Thymus (tissue), 11 donors: ENCODE data around the gene TGFBR2. TPM values are rescaled to one million over a fixed set of nuclear protein-coding genes. Genes with fewer than 3 reads are reported as not detected.

Experiments
- DNase-seq, 9 donors: peaks; one replicate each; pipeline ENCODE4 v3.0.0-alpha.2; 2013; ENCODE audit warnings: low spot score in 9 of 9, low read depth in 6 of 9, missing footprints in 1 of 9
- H3K27ac ChIP-seq, 2 donors: one replicate each; pipeline ENCODE4 v1.5.1; 2013; ENCODE audit warnings: control low read depth in 1 of 2, low read depth in 1 of 2, low read length in 1 of 2, mild to moderate bottlenecking in 1 of 2, moderate library complexity in 1 of 2
- H3K27me3 ChIP-seq, 2 donors: one replicate each; pipeline ENCODE4 v1.5.1; 2013; ENCODE audit warnings: low read length in 1 of 2; ENCODE audit not compliant: control insufficient read depth in 2 of 2, insufficient read depth in 1 of 2
- H3K36me3 ChIP-seq, 2 donors: one replicate each; pipeline ENCODE4 v1.5.1; 2013; ENCODE audit warnings: low read length in 1 of 2, mild to moderate bottlenecking in 1 of 2, moderate library complexity in 1 of 2; ENCODE audit not compliant: control insufficient read depth in 2 of 2, insufficient read depth in 2 of 2
- H3K4me1 ChIP-seq, 2 donors: one replicate each; pipeline ENCODE4 v1.5.1; 2013; ENCODE audit warnings: low read length in 2 of 2; ENCODE audit not compliant: control insufficient read depth in 2 of 2, insufficient read depth in 2 of 2
- H3K4me3 ChIP-seq, 2 donors: one replicate each; pipeline ENCODE4 v1.5.1; 2013; ENCODE audit warnings: low read length in 2 of 2, control low read depth in 1 of 2, mild to moderate bottlenecking in 1 of 2
- H3K9me3 ChIP-seq, 2 donors: one replicate each; pipeline ENCODE4 v1.5.1; 2013; ENCODE audit warnings: low read length in 1 of 2, mild to moderate bottlenecking in 1 of 2; ENCODE audit not compliant: control insufficient read depth in 2 of 2, insufficient read depth in 1 of 2
- WGBS: extraction: QIAGEN DNeasy Blood & Tissue Kit; methylation state at CpG from one replicate; pipeline ENCODE4 v1.1.7; 2013; 5-methylcytosine and 5-hydroxymethylcytosine counted together
- polyA plus RNA-seq: library from polyadenylated mRNA; stranded (reverse); fragments of 200-250 nt; gene quantifications from one replicate; pipeline ENCODE4 v1.2.3, GENCODE V29; 2013
- total RNA-seq: library from RNA; stranded (reverse); fragments of 120-200 nt; gene quantifications from one replicate; pipeline ENCODE4 v1.2.4, GENCODE V29; 2013
- donor health status: healthy.

TGFBR2 gene
- total and polyA plus RNA-seq, 2 donors, result 41.0 to 51.3 TPM

- Histone ChIP-seq H3K4me3 (no peak overlapping the region), H3K4me1 (peaks cover 50 to 68% of the 10 kb centered on the region in 2 donors), H3K36me3 (peaks cover 10 to 32% of the 10 kb centered on the region in 2 donors), H3K27ac (peak overlapping the region; percentile 82 to 89), H3K27me3 (no peaks in the 10 kb centered on the region), H3K9me3 (no peaks in the 10 kb centered on the region)
- DNase-seq, result peak in 1 of 9 donors; percentile 61
- 40% methylated on average over 7 of the region's 7 CpGs for WGBS
These were observed 37.5 kb downstream of the TGFBR2 start for GRCh38 chr3:30643763-30644462.

- Histone ChIP-seq H3K9me3 (no peaks in the 10 kb centered on the region), H3K36me3 (peaks cover 13 to 36% of the 10 kb centered on the region in 2 donors), H3K4me1 (peaks cover 51 to 66% of the 10 kb centered on the region in 2 donors), H3K27ac (peak overlapping the region; percentile 82 to 89), H3K4me3 (no peak overlapping the region), H3K27me3 (no peaks in the 10 kb centered on the region)
- DNase-seq, result peak in 6 of 9 donors; percentile 68 to 87 (median 74)
- under 1% methylated on average over 2 of the region's 2 CpGs for WGBS
These were observed 38.2 kb downstream of the TGFBR2 start for GRCh38 chr3:30644615-30645014.

- Histone ChIP-seq H3K4me1 (peaks cover 51 to 66% of the 10 kb centered on the region in 2 donors), H3K27ac (peak overlapping the region; percentile 82 to 89), H3K4me3 (no peak overlapping the region), H3K9me3 (no peaks in the 10 kb centered on the region), H3K27me3 (no peaks in the 10 kb centered on the region), H3K36me3 (peaks cover 17 to 41% of the 10 kb centered on the region in 2 donors)
- DNase-seq, result no peak
- WGBS, result 50% methylated on average over 4 of the region's 4 CpGs
These were observed 38.7 kb downstream of the TGFBR2 start for GRCh38 chr3:30645077-30645476.

- H3K27ac ChIP-seq, result peak overlapping the region in 1 of 2 donors; percentile 46
- peaks cover 22 to 53% of the 10 kb centered on the region in 2 donors for H3K36me3 ChIP-seq
- no peak for DNase-seq
- no peaks in the 10 kb centered on the region for H3K27me3 ChIP-seq
- 80% methylated on average over 5 of the region's 5 CpGs for WGBS
- H3K9me3 ChIP-seq, result no peaks in the 10 kb centered on the region
- peaks cover 44 to 60% of the 10 kb centered on the region in 2 donors for H3K4me1 ChIP-seq
- no peak overlapping the region for H3K4me3 ChIP-seq
These were observed 39.9 kb downstream of the TGFBR2 start for GRCh38 chr3:30646181-30646876.

GRCh38 chr3:30646961-30647752 lies 40.8 kb downstream of the TGFBR2 start:
- peaks cover 26 to 60% of the 10 kb centered on the region in 2 donors for H3K36me3 ChIP-seq
- no peak for DNase-seq
- no peak overlapping the region for H3K4me3 ChIP-seq
- WGBS, result 92% methylated on average over 5 of the region's 5 CpGs
- no peak overlapping the region for H3K27ac ChIP-seq
- no peaks in the 10 kb centered on the region for H3K27me3 ChIP-seq
- H3K4me1 ChIP-seq, result peaks cover 36 to 52% of the 10 kb centered on the region in 2 donors
- no peaks in the 10 kb centered on the region for H3K9me3 ChIP-seq

GRCh38 chr3:30648670-30649357 lies 42.4 kb downstream of the TGFBR2 start:
- 97% methylated on average over 5 of the region's 5 CpGs for WGBS
- DNase-seq, result no peak
- H3K27me3 ChIP-seq, result no peaks in the 10 kb centered on the region
- H3K27ac ChIP-seq, result peak overlapping the region; percentile 32 to 72
- H3K36me3 ChIP-seq, result peaks cover 29 to 69% of the 10 kb centered on the region in 2 donors
- no peaks in the 10 kb centered on the region for H3K9me3 ChIP-seq
- H3K4me1 ChIP-seq, result peaks cover 24 to 40% of the 10 kb centered on the region in 2 donors
- H3K4me3 ChIP-seq, result no peak overlapping the region

GRCh38 chr3:30649572-30650318 lies 43.3 kb downstream of the TGFBR2 start:
- no peaks in the 10 kb centered on the region for H3K27me3 ChIP-seq
- 67% methylated on average over 9 of the region's 9 CpGs for WGBS
- H3K4me1 ChIP-seq, result peaks cover 19 to 38% of the 10 kb centered on the region in 2 donors
- peak overlapping the region in 1 of 2 donors; percentile 12 for H3K27ac ChIP-seq
- no peak for DNase-seq
- H3K36me3 ChIP-seq, result peaks cover 29 to 77% of the 10 kb centered on the region in 2 donors
- H3K9me3 ChIP-seq, result no peaks in the 10 kb centered on the region
- H3K4me3 ChIP-seq, result no peak overlapping the region

- Histone ChIP-seq H3K4me3 (no peak overlapping the region), H3K27me3 (no peaks in the 10 kb centered on the region), H3K9me3 (no peaks in the 10 kb centered on the region), H3K27ac (no peak overlapping the region), H3K4me1 (peaks cover 21 to 41% of the 10 kb centered on the region in 2 donors), H3K36me3 (peaks cover 36 to 85% of the 10 kb centered on the region in 2 donors)
- no peak for DNase-seq
- WGBS, result 99% methylated on average over 2 of the region's 2 CpGs
These were observed 44.1 kb downstream of the TGFBR2 start for GRCh38 chr3:30650348-30650995.
